HG03571 (cell line): ENCODE measurements around the gene JPT2.

Experiments used
- ATAC-seq: cut with Tn5 transposase; IDR thresholded peaks from one replicate; pipeline ENCODE4 v1.9.1; 2021; ENCODE audit not compliant: unreplicated experiment

Gene JPT2

GRCh38 chr16:1673424-1674151, 4.5 kb upstream of the JPT2 start:
- ATAC-seq, result no peak

DNA sequence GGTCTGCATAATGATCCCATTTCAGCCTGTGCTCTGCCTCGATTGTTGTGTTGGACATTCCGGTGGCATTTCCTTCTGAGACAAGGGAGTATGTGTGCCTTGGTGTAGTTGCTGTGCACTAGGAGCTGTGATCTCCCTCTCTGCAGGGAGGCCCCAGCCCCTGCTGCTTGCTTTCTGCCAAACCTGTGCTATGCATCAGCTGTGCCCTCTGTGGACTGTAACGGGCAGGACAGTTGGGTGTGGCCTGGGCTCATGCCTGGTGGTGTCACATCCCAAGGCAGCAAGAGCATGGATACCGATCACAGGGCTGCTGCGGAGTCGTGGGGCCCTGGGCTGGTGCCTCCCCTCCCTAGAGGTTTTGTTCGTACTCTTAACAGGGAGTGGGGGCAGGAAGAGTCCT, 3.8 kb upstream of the JPT2 start:
- ATAC-seq, result no peak

GRCh38 chr16:1674751-1675664, 3.1 kb upstream of the JPT2 start:
- no peak for ATAC-seq

- ATAC-seq, result no peak
Observed at GRCh38 chr16:1676661-1677060, 1.4 kb upstream of the JPT2 start.

DNA sequence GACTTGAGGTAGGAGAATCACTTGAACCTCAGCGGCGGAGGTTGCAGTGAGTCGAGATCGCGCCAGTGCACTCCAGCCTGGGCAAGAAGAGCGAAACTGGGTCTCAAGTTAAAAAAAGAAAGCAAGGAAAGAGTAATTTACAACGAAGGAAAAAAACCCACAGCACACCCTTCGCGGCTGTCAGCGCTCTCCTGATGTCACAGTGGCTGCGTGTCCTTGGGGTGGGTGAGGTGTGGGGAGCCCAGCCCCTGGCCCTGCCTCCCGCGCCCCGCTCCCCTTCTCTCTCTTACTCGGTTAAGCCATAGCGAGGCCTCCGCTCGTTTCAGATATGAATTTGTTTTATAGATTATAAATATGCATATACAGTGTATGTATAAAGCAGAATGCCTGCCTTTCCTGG, 740 bp upstream of the JPT2 start:
- no peak for ATAC-seq

GRCh38 chr16:1678500-1679098, 520 bp downstream of the JPT2 start:
- ATAC-seq, result no peak

- ATAC-seq, result no peak
Observed at GRCh38 chr16:1680361-1680760, 2.3 kb downstream of the JPT2 start.

GRCh38 chr16:1681032-1681431, 3.0 kb downstream of the JPT2 start:
- ATAC-seq, result no peak

DNA sequence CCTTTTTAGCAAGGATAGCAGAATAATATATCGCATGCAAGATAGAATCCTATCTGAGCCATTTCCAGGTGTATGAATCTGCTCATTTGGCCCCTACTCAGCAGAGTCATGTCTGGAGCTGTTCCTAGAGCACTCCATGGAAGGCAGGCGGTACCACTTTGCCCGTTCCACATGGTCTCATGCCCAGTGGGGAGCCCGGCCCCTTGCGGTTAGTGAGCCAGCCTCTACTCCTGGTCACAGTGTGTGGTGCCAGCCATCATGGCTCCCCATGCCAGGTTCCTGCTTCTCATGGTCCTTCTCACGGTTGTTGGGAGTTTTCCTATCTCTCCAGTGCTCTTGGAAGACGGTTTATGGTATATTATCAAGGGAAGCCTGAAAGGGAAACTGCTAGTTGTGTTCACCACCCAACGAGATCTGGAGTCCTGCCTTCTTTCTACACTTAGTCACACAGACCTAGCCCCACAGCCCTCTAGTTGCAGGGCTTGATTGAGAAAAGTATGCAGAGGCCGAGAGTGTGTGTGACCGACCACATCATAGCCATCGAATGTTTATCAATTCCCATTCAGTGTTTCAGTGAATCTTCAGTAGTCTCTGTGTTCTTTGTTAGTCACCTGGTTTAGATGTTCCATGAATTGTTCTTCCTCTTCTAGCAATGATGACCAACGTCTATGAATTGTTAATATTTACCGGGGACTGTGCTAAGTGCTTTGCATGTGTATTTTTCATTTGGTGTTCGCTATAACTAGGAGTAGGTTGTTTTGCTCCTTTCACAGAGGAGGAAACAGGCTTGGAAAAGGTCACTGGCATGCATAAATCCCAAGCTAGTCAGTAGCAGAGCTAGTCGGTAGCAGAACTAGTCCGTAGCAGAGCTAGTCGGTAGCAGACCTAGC, 9.6 kb downstream of the JPT2 start:
- ATAC-seq, result no peak

GRCh38 chr16:1688807-1689560, 10.9 kb downstream of the JPT2 start:
- ATAC-seq, result no peak

DNA sequence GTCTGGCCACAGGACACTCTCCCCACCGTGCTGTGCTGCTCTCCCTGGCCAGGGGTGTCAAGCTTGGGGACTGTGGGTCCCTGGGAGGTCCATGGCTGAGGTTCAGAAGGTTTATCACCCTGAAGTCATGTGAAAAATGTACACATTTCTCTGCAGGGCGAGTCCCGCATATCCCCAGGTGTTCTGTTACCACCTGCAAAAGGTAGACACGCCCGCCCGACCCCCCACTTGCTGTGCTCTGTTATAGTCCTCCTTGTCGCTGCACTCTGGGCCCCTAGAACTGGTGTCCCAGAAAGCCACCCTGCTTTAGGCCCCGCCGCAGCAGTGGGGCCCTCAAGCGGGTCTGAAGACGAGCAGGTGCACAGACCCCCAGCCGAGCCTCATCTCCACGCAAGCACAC, 11.8 kb downstream of the JPT2 start:
- no peak for ATAC-seq

DNA sequence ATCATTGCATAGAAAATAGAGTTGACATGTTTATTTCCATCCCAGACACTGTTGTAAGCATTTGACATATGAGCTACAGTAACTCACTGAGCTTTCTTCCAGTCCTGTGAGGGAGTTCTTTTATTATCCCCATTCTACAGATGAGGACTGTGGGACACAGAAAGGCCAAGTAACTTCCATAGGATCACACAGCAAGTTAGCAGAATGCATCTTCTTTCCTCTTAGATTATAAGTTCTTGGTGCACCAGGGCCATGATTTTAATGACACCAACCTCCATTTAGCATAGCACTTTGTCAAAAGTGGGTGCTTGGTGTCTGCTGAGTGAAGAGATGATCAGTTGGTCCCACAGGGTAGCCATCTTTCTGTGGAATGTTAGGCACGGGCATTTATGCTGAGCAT, 12.7 kb downstream of the JPT2 start:
- no peak for ATAC-seq

GRCh38 chr16:1691276-1691675, 13.2 kb downstream of the JPT2 start:
- ATAC-seq, result no peak

GRCh38 chr16:1691956-1692355, 13.9 kb downstream of the JPT2 start:
- no peak for ATAC-seq

GRCh38 chr16:1696863-1697262, 18.8 kb downstream of the JPT2 start:
- ATAC-seq, result no peak

DNA sequence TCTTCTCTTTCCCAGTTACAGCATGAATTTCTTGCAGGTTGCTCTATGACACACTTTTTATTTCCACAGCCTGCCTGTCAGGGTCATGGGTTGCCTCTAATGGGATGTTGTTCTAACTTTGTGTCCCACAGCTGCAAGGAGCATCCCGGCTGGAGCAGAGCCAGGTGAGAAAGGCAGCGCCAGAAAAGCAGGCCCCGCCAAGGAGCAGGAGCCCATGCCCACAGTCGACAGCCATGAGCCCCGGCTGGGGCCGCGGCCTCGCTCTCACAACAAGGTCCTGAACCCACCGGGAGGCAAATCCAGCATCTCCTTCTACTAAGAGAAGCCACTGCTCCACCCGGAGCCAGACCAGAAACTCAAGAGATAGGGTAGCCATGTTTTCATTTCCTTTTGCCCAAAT, 20.6 kb downstream of the JPT2 start:
- no peak for ATAC-seq

DNA sequence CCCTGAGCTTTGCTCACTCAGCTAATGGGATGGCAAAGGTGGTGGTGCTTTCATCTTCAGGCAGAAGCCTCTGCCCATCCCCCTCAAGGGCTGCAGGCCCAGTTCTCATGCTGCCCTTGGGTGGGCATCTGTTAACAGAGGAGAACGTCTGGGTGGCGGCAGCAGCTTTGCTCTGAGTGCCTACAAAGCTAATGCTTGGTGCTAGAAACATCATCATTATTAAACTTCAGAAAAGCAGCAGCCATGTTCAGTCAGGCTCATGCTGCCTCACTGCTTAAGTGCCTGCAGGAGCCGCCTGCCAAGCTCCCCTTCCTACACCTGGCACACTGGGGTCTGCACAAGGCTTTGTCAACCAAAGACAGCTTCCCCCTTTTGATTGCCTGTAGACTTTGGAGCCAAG, 22.2 kb downstream of the JPT2 start:
- no peak for ATAC-seq

GRCh38 chr16:1701216-1701878, 23.3 kb downstream of the JPT2 start:
- no peak for ATAC-seq

- peak; percentile 2 for ATAC-seq
Observed at GRCh38 chr16:1705324-1705687, 27.2 kb downstream of the JPT2 start.
